Keratinocyte (primary cell): Measurements from ENCODE around the gene REPS2. TPM values are rescaled to one million over a fixed set of nuclear protein-coding genes. Genes with fewer than 3 reads are reported as not detected.

ENCODE experiments used
- DNase-seq: peaks from one replicate; pipeline ENCODE4 v3.0.0-alpha.2; 2011; ENCODE audit warnings: low read depth, missing footprints, low spot score
- FAIRE-seq: peaks from 2 replicates; lab custom pipeline; 2011; peaks lifted over from hg19 to GRCh38; lab: Jason Lieb, UNC
- H2AFZ ChIP-seq: 2 replicates; pipeline ENCODE4 v1.6.0; 2012; ENCODE audit warnings: low read length, control low read depth, inconsistent platforms; ENCODE audit not compliant: control insufficient read depth
- H3K27ac ChIP-seq: 2 replicates; pipeline ENCODE4 v1.5.1; 2011; ENCODE audit warnings: low read length; ENCODE audit not compliant: control insufficient read depth, insufficient read depth
- H3K27me3 ChIP-seq: 3 replicates; pipeline ENCODE4 v1.6.0; 2011; ENCODE audit warnings: low read length; ENCODE audit not compliant: control insufficient read depth, insufficient read depth; ENCODE audit errors: extremely low read depth
- H3K36me3 ChIP-seq, 2 experiments: 2 replicates in 1 of 2; 3 replicates in 1 of 2; pipeline ENCODE4 v1.5.1; 2011; ENCODE audit warnings: low read length in 2 of 2, mild to moderate bottlenecking in 1 of 2; ENCODE audit not compliant: control insufficient read depth in 2 of 2, insufficient read depth in 2 of 2; ENCODE audit errors: extremely low read depth in 1 of 2
- H3K4me1 ChIP-seq: 3 replicates; pipeline ENCODE4 v1.5.1; 2011; ENCODE audit warnings: low read length; ENCODE audit not compliant: control insufficient read depth, insufficient read depth; ENCODE audit errors: extremely low read depth
- H3K4me2 ChIP-seq: 3 replicates; pipeline ENCODE4 v1.6.0; 2011; ENCODE audit warnings: low read depth, low read length; ENCODE audit not compliant: control insufficient read depth, insufficient read depth; ENCODE audit errors: extremely low read depth
- H3K4me3 ChIP-seq, 3 experiments: fragments of 200-600 bp in 1 of 3; sonication (generic) in 1 of 3; 2 replicates in 2 of 3; 3 replicates in 1 of 3; pipeline ENCODE4 v1.5.1; 2011 to 2016; ENCODE audit warnings: low read length in 3 of 3, mild to moderate bottlenecking in 3 of 3, control low read depth in 2 of 3, inconsistent platforms in 1 of 3, low read depth in 1 of 3, mixed read lengths in 1 of 3, mixed run types in 1 of 3, moderate library complexity in 1 of 3; ENCODE audit not compliant: control insufficient read depth in 2 of 3, insufficient read depth in 2 of 3; ENCODE audit errors: extremely low read depth in 1 of 3
- H3K79me2 ChIP-seq: 2 replicates; pipeline ENCODE4 v1.6.0; 2012; ENCODE audit warnings: low read length; ENCODE audit not compliant: control insufficient read depth, insufficient read depth
- H3K9ac ChIP-seq: 3 replicates; pipeline ENCODE4 v1.6.0; 2011; ENCODE audit warnings: low read length; ENCODE audit not compliant: control insufficient read depth, insufficient read depth; ENCODE audit errors: extremely low read depth
- H3K9me1 ChIP-seq: 3 replicates; pipeline ENCODE4 v1.6.0; 2011; ENCODE audit warnings: low read length; ENCODE audit not compliant: control insufficient read depth, insufficient read depth; ENCODE audit errors: extremely low read depth
- H3K9me3 ChIP-seq: 2 replicates; pipeline ENCODE4 v1.5.1; 2012; ENCODE audit warnings: low read depth, low read length; ENCODE audit not compliant: control insufficient read depth
- H4K20me1 ChIP-seq: 3 replicates; pipeline ENCODE4 v1.6.0; 2011; ENCODE audit warnings: low read length; ENCODE audit not compliant: control insufficient read depth, insufficient read depth; ENCODE audit errors: extremely low read depth
- CTCF ChIP-seq, 3 experiments: IDR thresholded peaks in 1 of 3; conservative IDR thresholded peaks in 1 of 3; optimal IDR thresholded peaks in 1 of 3; 2 replicates in 2 of 3; 3 replicates in 1 of 3; pipeline versions ENCODE3 to v1.5.1; 2011; ENCODE audit warnings: low read length in 3 of 3, mild to moderate bottlenecking in 3 of 3, moderate library complexity in 2 of 3, control low read depth in 1 of 3, inconsistent platforms in 1 of 3; ENCODE audit not compliant: insufficient read depth in 2 of 3; ENCODE audit errors: extremely low read depth in 1 of 3
- EZH2 ChIP-seq: IDR thresholded peaks from one replicate; pipeline ENCODE4 v1.6.1; 2012; ENCODE audit warnings: inconsistent platforms, mild to moderate bottlenecking, low read length, moderate library complexity
- dilution Hi-C: fragments of 300-500 bp; cut with MboI; formaldehyde crosslinking; loops from one replicate; pipeline ENCODE4 v1.7.0; 2020; ENCODE audit warnings: low sequenced_read_pairs; ENCODE audit not compliant: extremely low pct_ligation_motif_present
- polyA plus RNA-seq, 5 experiments: library from polyadenylated mRNA; depleted of rRNA in 3 of 5; stranded (reverse) in 3 of 5; stranded (forward) in 1 of 5; unstranded in 1 of 5; fragments of >200 nt; gene quantifications; 1 replicate in 1 of 5; 2 replicates in 3 of 5; 3 replicates in 1 of 5; pipeline versions ENCODE4 v1.2.1 to v1.2.3, GENCODE V29; 2011 to 2012; ENCODE audit warnings: missing spikeins in 2 of 5, low read depth in 1 of 5, low replicate concordance in 1 of 5

Gene REPS2
- polyA plus RNA-seq, 1 donor (not counting 4 experiments of a cell fraction or from before 2014, with no cell fraction given), result 2.4 TPM

GRCh38 chrX:16924631-16925480 is 21.6 kb upstream of the REPS2 start:
- Histone ChIP-seq H3K9me1 (no peaks in the 10 kb centered on the region), H3K27me3 (no peaks in the 10 kb centered on the region), H3K4me2 (no peak overlapping the region), H3K4me3 (no peak overlapping the region), H3K4me1 (no peaks in the 10 kb centered on the region), H3K9ac (no peak overlapping the region), H2AFZ (no peak overlapping the region), H3K9me3 (no peaks in the 10 kb centered on the region), H4K20me1 (no peaks in the 10 kb centered on the region), H3K79me2 (no peaks in the 10 kb centered on the region), H3K36me3 (no peaks in the 10 kb centered on the region), H3K27ac (no peak overlapping the region)
- TF ChIP-seq CTCF (optimal IDR thresholded peaks at IDR 0.05 in 1 of 3, IDR thresholded peaks at IDR 0.05 in 1 of 3, conservative IDR thresholded peaks at IDR 0.05 in 1 of 3; ENCODE audit: extremely low read depth in 1 of 3, insufficient read depth in 2 of 3, low read length in 3 of 3) (no peak), EZH2 (no peak)
- FAIRE-seq, result no peak
- dilution Hi-C loops, result no loop called here
- DNase-seq, result no peak

GRCh38 chrX:16930392-16930791 is 16.1 kb upstream of the REPS2 start:
- Histone ChIP-seq H3K9ac (no peak overlapping the region), H3K9me1 (no peaks in the 10 kb centered on the region), H3K9me3 (no peaks in the 10 kb centered on the region), H3K4me2 (no peak overlapping the region), H3K4me3 (no peak overlapping the region), H3K79me2 (no peaks in the 10 kb centered on the region), H3K4me1 (no peaks in the 10 kb centered on the region), H4K20me1 (no peaks in the 10 kb centered on the region), H3K27ac (no peak overlapping the region), H3K27me3 (no peaks in the 10 kb centered on the region), H2AFZ (no peak overlapping the region), H3K36me3 (no peaks in the 10 kb centered on the region)
- dilution Hi-C loops, result no loop called here
- TF ChIP-seq EZH2 (no peak), CTCF (optimal IDR thresholded peaks at IDR 0.05 in 1 of 3, IDR thresholded peaks at IDR 0.05 in 1 of 3, conservative IDR thresholded peaks at IDR 0.05 in 1 of 3; ENCODE audit: extremely low read depth in 1 of 3, insufficient read depth in 2 of 3, low read length in 3 of 3) (no peak)
- no peak for FAIRE-seq
- no peak for DNase-seq
